HG03520 (cell line): Measurements from ENCODE around the gene CLIC3.

Experiments used
- ATAC-seq: cut with Tn5 transposase; IDR thresholded peaks from one replicate; pipeline ENCODE4 v1.9.1; 2021; ENCODE audit warnings: mild to moderate bottlenecking, moderate library complexity; ENCODE audit not compliant: unreplicated experiment

Gene CLIC3

DNA sequence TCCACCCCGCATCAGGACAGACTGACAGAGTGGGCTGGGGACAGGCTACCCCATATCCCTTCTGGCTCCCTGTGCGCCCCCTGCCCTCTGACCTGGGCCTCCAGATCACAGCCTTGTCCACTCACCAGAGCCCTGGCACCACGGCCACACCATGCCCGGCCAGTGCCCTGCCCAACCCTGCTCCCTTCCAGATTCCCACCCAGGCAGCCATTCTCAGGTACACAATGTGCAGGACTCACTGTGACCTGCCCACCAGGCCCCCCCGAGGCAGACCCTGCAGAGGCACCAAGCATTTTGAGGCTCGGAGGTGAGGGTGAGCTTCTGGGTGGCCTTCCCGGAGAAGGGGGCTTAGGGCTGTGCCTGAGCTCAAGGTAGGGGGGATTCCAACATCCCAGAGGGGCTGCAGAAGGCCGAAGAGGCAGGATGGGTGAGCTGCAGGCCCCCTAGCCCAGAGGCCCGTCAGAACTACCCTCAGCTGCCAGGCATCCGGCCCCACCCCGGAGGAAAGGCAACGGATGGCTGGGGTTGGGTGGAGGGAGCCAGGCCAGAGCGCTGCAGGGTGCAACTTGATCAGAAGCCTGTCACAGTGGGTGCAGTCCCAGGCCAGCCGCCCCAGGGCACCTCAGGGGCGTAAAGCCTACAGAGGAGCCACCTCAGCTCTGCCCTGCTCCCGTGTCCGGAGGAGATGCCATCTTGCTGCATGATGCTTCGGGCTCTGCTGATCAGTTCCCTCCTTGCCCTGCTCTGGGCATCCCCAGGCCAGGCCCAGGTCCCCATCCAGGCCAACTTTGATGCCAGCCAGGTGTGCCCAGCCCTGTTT lies 13.9 kb downstream of the CLIC3 start, which contains the start of gene LCNL1:
Gene LCNL1 (plus strand): TSS at position 762 of the 820 bp plus-strand sequence. CDS start 594 bp downstream, outside the sequence.
- ATAC-seq: no peak

DNA sequence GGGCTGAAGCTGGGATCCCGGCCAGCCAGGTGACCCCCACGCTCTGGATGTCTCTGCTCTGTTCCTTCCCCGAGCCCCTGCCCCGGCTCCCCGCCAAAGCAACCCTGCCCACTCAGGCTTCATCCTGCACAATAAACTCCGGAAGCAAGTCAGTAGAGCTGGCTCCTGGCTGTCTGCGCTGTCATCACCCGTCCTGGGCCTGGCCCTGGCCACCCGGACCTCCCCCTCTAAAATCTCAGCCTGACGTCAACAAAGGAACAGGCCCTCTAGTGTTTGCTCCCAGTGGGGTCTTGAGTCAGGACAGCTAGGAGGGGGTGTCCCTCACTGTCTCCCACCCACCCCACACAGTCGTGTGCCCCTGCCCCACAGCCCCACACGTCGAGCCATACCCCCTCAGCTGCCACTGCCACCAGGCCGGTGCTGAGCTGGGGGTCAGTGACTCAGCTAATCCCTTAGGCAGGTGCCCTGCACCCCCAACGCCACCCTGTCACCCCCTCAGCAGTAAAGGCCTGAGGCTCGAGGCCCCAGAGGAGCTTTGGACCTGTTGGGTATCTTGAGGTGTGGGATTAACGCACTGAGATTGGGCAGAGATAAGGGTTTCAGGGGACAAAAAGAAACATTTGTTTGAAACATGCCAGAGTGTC lies 14.7 kb downstream of the CLIC3 start:
- no peak for ATAC-seq

DNA sequence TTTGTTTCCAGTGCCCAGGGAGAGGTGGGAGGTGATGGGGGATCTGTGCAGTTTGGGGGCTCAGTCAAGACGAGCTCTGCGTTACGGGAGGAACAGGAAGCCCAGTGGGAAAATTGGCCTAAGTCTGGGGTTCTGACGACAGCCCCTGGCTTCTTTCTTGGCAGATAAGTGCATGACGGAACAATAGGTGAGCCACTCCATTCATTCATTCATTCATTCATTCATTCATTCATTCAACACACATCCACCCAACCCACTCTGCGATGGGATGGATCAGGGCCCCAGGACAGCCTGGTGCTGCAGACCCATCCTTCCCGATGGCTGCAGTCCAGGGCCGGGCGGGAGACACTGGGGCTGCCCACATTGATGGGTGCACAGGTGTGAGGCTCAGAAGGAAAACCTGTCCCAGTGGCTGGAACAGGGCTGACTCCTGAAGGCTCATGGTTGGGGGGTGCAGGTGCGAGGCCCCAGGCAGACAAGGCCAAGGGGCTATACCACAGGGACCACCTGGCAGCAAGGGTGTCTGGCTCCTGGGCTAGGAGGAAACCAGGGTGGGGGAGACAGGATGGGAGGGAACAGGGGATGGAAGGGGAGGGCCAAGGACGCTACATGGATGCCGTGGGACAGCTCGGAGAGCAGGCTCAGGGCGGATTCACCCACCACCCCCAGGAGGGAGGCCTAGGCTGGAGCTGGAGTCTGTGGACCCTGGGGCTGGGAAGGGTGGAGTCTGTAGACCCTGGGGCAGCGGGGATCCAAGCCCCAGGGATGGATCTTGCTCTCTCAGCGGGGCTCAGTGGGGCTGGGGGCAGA lies 15.5 kb downstream of the CLIC3 start:
- no peak for ATAC-seq

DNA sequence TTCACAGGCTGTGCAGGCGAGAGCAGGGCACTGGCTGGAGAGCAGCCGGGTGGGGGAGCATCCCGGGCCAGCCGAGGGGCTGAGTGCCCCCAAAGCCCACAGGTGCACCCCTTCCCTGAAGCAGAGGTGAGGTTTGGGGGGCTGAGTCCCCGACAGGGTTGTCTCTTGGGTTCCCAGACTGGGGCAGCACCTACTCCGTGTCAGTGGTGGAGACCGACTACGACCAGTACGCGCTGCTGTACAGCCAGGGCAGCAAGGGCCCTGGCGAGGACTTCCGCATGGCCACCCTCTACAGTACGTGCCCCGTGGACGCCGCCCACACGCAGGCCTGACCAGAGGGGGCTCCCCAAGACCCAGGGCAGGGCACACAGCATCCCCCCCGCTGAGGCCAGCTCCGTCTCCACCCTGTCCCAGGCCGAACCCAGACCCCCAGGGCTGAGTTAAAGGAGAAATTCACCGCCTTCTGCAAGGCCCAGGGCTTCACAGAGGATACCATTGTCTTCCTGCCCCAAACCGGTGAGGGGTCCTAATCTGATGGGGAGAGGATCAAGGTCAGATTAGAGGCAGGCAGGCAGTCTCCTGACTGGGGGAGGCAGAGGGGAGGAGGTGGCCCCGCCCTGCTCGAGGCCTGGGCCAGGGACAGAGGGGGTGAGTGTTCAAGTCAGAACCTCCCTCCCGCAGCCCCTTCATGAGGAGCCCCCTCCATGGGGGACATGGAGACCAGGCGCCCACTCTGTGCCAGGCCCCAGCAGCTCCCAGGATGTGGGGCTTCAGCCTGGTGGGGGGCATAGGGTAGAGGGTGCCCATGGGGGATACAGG lies 16.4 kb downstream of the CLIC3 start:
- no peak for ATAC-seq

DNA sequence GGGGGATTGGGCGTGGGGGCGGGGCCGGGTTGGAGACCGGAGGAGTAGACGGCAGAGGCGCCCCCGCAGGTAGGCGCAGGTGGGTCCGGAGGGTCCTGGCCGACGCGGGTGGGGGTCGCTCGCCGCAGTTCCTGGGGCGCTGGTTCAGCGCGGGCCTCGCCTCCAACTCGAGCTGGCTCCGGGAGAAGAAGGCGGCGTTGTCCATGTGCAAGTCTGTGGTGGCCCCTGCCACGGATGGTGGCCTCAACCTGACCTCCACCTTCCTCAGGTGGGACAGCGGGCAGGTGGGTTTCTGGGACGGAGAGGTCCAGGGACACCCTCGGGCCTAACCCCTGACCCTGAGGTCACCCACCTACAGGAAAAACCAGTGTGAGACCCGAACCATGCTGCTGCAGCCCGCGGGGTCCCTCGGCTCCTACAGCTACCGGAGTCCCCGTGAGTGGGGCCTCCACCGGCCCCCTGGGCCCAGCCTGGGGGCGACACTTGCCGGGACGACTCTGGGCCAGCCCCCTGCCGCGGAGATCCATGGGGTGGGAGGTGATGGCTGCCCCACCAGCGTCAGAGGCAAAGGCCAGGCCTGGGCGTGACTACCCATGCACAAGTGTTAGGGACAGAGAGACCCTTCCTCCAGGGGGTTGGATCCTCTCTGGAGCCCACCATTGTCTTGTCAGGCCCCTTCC lies 17.4 kb downstream of the CLIC3 start:
- ATAC-seq: no peak

DNA sequence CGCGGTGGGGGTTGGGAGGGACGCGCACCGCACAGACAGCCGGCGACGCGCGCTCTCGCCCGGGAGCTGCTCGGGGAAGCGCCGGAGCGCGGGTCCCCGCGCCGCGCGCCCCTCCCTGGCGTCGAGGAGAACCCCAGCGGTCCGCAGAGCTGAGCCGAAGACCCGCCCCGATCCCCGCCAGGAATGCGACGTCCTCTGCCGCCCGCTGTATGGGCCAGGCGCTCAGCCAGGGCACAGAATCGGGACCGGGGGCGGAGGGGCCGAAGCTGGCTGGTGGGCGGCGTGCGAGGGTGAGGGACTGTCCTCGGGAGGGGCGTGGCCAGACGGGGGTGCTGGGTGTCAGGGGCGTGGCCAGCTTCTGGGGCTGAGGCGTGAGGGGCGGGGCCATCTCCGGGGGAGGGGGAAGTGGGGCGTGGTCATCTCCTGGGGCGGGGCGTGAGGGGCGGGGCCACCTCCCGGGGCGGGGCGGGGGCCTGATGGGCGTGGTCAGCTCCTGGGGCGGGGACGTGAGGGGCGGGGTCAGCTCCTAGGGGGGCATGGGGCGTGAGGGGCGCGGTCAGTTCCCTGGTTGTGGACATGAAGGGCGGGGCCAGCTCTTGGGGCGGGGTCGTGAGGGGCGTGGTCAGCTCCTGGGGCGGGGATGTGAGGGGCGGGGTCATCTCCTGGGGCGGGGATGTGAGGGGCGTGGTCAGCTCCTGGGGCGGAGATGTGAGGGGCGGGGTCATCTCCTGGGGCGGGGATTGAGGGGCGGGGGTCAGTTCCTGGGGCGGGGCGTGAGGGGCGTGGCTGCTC lies 18.1 kb downstream of the CLIC3 start:
- no peak for ATAC-seq

DNA sequence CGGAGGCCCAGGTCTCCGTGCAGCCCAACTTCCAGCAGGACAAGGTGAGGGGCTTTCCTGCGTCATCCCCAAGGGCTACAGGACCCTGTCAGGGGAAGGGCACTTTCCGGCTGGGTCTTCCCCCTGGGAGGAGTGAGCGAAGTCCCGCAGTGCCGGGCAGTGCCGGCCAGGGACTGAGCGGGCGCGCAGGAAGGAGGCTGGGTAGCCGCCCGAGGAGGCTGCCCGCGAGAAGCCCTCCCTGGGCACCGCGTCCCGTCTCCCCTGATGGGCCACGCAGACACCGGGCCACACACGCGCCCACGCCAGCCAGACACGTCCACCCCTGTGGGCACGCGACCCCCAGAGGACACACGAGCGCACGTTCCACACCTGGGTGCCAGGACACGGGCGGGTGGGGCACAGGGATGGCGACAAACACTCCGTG lies 18.7 kb downstream of the CLIC3 start:
- ATAC-seq: no peak

DNA sequence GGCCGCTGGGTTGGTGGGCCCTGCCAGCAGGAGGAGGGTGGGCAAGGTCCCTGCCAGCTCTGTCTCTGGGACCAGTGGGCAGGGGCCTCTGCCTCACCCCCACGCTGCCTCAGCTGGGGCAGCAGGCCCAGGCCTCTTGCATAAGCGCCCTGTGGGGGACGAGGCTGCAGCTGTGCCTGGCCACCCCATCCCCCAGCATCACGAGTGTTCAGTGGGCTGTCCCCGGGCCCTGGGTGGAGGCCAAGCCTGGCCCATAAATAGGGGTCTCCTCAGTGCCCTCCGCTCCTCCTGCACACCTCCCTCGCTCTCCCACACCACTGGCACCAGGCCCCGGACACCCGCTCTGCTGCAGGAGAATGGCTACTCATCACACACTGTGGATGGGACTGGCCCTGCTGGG lies 19.1 kb downstream of the CLIC3 start, which contains the start of gene PTGDS:
Gene PTGDS (plus strand): TSS at position 282 of the 400 bp plus-strand sequence. CDS start 75 bp downstream, at position 357.
- ATAC-seq: no peak

DNA sequence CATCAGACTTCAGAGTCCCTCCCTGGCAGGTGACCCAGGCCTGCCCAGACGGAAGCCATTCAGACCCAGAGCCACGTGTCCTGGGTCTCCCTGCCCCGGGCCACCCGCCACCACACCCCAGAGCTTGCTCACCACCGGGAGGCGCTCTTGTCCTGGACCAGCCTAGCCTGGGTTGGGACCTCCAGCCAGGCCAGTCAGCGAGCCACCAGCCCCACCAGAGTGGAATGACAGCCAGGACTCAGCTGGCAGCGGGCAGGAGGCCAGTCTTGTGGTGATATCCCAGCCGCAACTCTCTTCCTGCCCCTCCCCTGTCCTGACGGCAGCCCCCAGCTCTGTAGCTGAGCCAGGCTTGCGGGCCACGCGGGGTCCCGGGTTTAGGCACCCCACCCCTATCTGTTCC lies 20.7 kb downstream of the CLIC3 start:
- no peak for ATAC-seq

DNA sequence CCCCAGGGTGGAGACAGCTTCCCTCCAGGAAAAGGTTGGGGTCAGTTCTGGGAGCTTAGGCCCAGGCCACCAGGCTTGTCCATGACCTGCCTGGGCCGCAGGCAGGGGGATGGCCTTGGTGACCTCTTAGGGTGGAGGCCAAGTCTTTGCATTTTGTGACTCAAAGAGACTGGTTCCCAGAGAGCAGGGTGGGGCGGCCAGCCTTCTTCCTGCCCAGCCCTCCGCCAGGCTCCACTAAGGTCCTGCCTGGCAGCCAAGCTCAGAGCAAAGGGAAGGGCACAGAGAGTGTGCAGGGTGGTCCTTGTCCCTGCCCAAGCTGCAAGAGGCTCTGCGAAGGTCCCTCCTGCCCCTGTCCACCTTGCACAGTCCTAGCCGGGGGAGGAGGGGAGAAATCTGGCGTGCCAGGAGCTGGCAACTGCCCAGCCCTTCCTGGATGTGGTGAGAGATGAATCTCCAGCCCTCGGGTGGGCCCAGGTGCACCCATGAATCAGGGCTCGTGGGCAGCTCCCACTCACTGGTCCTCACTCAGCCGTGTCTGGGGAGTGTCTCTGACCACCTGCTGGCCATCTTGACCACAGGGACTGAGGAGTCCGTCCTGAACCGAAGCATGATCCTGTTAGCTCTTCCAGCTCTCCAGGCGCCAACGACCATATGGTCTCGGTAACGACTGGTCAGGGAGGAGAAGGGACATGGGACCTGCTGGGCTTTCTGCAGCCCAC lies 21.4 kb downstream of the CLIC3 start:
- no peak for ATAC-seq

DNA sequence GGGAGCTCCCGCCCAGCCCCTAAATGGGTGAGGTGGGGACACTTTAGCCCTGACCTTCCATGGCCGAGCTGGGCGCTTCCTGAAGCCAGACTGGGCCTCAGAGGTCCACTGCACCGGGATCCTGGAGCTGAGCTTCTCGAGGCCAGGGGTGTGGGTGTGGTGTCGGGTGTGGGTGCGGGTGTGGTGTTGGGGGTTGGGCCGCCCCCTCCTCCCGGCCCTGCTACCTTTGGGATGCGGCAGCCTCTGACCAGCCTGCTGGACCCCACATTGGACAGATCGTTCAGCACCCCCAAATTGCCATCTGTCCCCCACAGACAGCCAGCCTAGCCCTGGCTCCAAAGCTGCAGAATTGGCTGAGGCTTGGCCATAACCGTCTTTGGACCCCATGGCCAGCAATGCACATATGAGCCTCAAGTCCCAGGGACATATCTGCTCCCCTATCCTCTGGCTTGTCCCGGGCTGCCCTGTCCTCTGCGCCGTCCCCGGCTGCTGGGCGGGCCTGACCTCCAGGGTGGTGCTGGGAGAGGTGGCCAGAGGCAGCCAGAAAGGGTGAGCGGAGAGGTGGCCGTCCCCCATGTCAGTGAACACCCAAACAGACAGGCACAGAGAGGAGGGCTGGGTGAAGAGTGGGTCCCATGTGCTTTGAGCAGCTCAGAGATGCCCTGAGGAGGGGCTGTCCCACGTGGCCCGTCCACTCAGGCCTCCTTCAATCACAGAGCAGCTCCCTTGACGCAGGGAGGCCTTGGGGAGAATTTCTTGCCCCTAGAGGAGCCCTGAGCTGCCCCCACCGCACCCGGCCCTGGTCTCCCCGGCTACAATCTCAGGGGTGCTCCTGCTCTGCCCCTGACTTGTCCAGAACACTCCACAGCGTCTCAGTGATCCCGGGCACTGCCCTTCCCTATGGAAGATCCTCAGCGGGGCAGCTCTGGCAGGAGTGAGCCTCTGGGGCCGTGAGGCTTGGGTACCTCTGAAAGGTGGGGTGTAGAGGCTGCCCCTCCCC lies 22.4 kb downstream of the CLIC3 start:
- ATAC-seq: no peak

DNA sequence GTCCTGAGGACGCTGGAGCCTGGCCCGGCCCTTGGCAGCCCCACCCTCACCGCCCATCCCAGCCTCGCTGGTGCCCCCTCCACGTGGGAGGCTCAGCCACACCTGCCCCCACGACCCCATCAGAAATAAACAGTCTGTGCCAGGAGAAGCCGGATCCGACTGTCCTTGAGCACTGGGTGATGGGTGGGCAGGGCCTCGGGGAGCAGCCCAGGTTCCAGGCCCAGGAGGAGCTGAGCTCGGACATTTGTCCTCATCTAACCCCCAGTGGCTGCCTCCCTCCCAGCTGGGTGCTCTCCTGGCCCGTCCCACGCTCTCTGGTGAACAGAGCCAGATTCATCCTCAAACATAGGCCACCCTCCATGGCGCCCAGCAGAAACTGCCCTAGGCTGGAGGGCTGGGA lies 23.6 kb downstream of the CLIC3 start:
- ATAC-seq: no peak

DNA sequence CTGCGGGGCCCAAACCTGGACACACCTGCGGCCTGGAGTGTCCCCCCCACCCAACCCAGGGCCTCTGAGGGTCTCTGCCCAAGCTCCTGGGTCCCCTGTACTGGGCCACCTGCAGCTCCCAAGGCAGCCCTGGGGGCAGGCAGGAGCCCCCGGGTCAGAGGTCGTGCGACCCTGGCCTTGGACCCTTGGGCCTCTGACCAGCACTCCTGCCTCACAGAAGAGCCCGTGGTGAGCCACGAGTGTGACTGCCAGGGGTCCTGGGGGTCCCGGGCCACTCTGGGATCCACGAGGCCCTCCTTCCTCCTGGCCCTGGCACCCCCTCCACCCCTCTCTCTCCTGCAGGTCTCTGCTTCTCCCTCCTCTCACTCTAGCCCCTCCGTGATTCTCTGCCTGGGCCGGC lies 24.0 kb downstream of the CLIC3 start:
- ATAC-seq: no peak

DNA sequence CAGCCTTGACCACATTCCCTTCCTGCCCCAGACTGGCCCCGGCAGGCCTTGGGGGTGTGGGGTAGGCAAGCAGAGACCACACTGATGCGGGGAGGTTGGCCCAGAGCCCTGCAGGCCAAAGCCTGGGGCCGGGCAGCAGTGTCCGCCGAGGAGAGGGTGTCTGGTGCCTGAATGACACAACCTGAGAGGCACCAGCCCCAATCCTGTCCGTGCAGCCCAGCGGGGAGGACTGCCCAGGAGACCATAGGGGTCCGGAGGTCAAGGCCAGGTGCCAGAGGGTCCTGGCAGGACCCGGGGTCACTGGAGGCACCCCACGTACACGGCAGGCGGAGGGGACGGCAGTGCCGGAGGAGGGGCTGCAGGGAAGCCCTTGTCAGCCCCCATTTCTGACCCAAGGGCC lies 24.6 kb downstream of the CLIC3 start:
- ATAC-seq: no peak

DNA sequence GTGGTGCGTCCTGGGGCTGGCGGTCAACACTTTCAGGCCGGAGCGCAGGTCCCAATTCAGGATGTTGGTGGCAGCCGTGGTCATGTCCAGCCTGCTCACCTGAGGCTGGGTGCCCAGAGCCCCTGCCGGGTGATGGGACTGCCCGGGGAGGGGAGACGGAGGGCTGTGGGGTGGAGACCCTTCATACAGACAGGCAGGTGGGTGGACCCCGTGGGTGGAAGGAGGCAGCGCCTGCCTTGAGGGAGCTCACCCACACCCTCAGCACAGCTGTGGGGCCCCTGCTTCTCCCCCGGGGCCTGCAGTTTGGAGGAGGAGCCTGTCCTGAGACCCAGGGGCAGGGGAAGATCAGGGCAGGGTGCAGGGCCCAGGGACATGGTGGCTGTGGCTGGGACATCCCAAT lies 26.0 kb downstream of the CLIC3 start:
- ATAC-seq: no peak

DNA sequence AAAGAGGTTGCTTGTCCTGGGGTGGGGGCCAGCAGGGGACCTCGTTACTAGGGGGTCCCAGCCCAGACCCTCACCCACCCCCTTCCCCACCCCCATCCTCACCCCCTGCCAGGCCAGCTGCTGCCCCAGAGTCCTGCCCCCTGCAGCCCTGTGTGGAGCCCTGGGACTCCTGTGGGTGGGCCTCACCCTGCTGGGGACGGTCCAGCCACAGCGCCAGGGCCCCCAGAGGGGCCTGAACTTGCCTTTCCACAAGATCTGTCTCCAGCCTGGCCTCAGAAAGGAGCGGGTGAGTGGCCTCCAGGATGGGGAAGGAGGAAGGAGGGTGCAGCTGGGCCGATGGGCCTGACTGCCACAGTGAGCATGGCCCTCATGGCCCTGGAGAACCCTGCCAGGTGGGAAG lies 26.6 kb downstream of the CLIC3 start:
- no peak for ATAC-seq

DNA sequence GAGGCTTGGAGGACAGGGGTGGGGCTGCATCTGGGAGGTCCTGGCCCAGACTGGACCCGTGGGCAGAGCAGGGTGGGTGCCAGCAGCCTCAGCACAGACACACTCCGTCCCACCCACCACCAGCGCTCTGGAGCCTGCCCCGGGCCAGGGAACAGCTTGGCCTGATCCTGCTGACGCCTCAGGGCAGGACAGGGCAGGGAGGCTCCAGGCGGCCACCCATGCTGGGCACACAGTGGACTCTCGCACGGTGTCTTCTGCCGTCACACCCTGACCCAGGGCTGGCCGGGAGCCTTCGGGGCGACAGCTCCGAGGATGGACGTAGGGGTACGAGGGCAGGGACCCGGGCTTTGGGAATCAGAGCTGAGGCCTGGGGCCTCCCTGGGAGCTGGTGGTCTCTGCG lies 27.2 kb downstream of the CLIC3 start:
- no peak for ATAC-seq
